D341Med (cell line): ENCODE results near the gene USO1.

Experiments
- DNase-seq: peaks from one replicate; pipeline ENCODE4 v3.0.0; 2012; ENCODE audit warnings: low spot score

Gene USO1

GRCh38 chr4:75841641-75842520, 117.5 kb downstream of the USO1 start:
- no peak for DNase-seq

GRCh38 chr4:75843596-75843995, 119.2 kb downstream of the USO1 start:
- DNase-seq, result no peak

- no peak for DNase-seq
Measured at GRCh38 chr4:75844151-75844662, 119.8 kb downstream of the USO1 start.

GRCh38 chr4:75845992-75846391, 121.6 kb downstream of the USO1 start:
- DNase-seq, result no peak

GRCh38 chr4:75848171-75848760, 123.9 kb downstream of the USO1 start:
- peak; percentile 72 for DNase-seq

- no peak for DNase-seq
Measured at GRCh38 chr4:75848891-75849290, 124.5 kb downstream of the USO1 start.

- DNase-seq, result no peak
Measured at GRCh38 chr4:75849461-75849860, 125.1 kb downstream of the USO1 start.

GRCh38 chr4:75858721-75859120, 134.3 kb downstream of the USO1 start:
- DNase-seq, result no peak

GRCh38 chr4:75860606-75861005, 136.2 kb downstream of the USO1 start:
- DNase-seq, result no peak
